GM19043 (cell line): ENCODE results near the gene CACNA1C.
"Not testable (repeated sequence)": the region's sequence is repeated elsewhere in the genome, so short reads cannot be mapped to it uniquely, and the experiment has no call there.

Experiments used
- ATAC-seq: cut with Tn5 transposase; IDR thresholded peaks from one replicate; pipeline ENCODE4 v1.9.1; 2021; ENCODE audit warnings: low read depth; ENCODE audit not compliant: unreplicated experiment

The CACNA1C gene

GRCh38 chr12:2248087-2248900, 195.5 kb downstream of the CACNA1C start:
- no peak for ATAC-seq

DNA sequence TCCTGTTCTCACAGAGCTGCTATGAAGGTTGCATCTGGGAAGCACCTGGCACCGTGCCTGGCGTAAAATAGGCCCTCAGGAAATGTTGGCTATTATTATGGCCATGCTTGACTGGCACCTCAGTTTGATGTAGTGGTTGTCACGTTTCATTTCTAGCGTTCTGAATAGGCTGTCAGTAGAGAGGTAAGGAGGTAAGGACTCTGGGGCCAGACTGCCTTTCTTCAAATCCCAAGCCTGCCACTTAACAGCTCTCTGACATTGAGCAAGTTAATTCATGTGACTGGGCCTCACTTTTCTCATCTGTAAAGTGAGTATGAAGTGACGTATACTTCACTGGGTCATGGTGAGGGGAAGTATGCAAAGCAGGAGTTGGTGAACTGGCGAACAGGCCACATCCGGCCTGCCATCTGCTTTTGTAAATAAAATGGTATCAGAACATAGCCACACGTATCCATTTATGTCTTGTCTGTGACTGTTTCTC, 196.2 kb downstream of the CACNA1C start:
- ATAC-seq: peak; percentile 79

- no peak for ATAC-seq
Measured at GRCh38 chr12:2250797-2251196, 198.0 kb downstream of the CACNA1C start.

DNA sequence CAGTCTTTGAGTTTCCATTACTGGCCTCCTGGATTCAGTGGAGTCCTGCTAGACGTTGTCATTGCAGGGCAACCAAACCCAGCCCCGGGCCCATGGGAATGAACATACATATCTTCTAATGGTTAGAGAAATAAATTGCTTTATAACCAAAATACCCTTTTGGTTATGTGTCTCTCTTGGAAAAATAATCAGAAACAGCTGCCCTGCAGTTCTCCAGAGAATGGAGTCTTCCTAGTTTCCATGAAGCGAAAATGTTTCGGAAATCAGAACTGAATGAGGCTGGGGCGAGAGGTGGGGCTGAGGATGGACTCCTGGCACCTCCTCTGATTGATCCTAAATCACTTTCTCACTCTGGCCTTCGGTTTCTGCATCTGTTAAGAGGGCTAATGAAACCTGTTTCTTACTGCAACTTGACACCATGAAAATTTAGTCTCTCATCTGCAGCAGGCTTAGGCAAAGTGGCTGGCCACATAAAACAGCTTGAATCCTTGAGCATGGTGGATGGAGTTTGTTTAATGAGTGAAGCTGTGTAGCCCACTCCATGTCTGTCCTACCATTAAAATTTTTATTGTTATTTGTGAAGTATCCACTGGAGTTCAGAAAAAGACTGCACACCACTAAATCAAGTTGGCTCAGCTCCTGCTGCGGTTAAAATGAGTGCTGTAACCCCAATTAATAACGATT, 198.9 kb downstream of the CACNA1C start:
- no peak for ATAC-seq

- ATAC-seq: no peak
Measured at GRCh38 chr12:2255311-2255710, 202.5 kb downstream of the CACNA1C start.

DNA sequence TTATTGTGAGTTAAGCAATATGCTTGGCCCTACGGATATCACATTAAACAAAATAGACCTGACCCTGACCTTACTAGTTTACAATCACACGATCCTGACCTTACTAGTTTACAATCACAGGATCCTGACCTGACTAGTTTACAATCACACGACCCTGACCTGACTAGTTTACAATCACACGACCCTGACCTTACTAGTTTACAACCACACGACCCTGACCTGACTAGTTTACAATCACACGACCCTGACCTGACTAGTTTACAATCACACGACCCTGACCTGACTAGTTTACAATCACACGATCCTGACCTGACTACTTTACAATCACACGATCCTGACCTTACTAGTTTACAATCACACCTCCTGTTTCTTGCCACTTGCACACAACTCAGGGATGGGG, 202.9 kb downstream of the CACNA1C start:
- ATAC-seq: not testable (repeated sequence)

DNA sequence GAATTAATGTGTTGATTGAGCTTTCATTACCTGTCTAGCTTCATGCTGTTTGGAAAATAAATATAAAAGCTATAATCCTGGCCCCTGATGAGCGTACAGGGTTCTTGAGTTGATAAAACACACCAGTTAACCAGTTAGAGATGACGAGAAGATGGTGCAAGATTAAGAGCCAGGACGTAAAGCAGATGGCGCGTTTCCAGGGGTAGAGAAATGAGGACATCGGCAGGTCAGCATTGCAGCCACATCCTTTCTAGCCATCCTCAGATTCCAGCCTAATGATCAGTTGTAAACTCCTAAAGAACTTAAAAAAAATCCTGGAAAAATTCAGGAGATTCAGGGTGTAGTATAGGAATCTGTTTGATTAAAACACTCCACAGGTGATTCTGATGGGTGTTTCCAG, 203.7 kb downstream of the CACNA1C start:
- no peak for ATAC-seq

DNA sequence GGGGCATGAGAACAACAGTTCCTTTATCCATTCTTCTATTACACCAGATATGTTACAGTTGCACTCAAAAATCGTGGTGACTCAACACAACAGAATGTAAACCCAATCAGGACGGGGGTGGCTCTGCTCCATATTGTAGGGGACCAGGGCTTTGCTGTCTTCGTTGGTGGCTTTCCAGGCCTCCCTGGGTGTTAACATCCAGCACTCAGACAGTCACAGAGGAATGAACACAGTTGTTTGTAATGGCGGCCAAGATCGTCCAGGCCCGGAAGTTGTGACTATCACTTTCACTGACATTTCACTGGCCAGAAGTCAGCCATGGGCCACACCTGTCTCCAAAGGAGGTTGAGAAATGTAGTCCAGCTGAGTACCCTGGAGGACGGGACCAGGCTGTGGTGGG, 204.1 kb downstream of the CACNA1C start:
- ATAC-seq: no peak

DNA sequence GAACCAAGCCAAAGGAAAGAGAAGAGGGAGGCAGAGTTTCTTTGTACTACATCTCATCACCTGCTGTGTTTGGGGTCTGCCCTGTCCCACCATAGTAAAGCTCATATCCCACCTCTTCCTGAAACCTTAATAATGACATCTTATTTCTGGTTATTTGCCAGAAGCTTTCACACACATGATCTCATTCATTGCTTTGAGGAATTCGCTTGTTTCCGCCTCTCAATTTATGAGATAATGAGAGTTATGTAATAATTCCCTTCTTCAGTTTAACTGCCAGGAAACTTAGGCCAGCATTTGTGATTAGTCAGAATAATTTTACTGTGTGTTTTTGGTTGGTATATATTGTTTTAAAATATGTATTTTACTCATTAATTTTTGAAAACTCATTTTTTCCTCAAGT, 205.2 kb downstream of the CACNA1C start:
- no peak for ATAC-seq

DNA sequence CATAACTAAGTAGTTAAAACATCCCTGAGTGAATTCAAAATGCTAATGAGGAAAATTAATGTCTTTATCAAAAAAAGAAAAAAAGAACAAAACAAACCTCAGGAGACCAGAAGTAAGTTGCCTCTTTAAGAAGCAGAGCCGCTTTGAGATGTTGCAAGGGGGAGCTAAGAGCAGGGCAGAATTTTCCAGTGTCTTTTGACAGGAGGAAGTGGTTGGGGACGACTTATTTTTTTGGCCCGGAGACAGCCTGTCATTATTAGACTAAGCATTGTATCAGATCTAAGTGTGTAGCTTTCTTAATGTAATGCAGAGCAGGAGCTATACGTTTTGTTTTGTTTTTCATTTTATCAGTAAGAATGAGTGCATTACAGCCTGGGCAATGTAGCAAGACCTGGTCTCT, 206.6 kb downstream of the CACNA1C start:
- no peak for ATAC-seq

- ATAC-seq: no peak
Measured at GRCh38 chr12:2260441-2260840, 207.7 kb downstream of the CACNA1C start.

- no peak for ATAC-seq
Measured at GRCh38 chr12:2261708-2262107, 208.9 kb downstream of the CACNA1C start.

- ATAC-seq: no peak
Measured at GRCh38 chr12:2262449-2262848, 209.7 kb downstream of the CACNA1C start.

GRCh38 chr12:2263901-2264300, 211.1 kb downstream of the CACNA1C start:
- no peak for ATAC-seq

DNA sequence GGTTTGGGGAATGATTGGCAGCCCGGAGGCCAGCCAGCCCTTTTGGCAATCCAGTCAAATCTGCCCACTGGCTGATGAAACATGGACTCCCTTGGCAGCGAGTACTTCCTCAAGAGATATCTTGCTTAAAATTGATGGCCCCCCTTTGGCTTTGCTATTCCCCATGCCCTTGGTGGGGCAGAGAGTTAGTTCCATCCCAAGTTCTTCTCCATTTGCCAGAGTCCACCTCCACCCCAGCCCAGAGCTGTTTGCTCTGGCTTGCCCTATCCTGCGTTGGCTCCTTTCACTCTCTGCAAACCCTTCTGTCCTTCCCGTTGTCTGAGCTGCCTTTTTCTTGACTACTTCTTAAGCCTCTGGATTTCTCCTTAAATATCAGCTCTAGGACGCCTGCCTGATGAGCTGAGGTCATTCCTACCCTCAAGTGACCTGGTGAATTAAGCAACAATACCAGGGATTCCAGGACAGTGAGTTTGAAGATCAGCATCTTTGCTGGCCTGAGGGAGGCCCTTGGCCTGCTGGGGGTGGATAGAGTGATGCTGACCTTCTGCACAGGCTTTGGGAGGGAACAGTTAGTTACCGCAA, 212.0 kb downstream of the CACNA1C start:
- ATAC-seq: no peak

DNA sequence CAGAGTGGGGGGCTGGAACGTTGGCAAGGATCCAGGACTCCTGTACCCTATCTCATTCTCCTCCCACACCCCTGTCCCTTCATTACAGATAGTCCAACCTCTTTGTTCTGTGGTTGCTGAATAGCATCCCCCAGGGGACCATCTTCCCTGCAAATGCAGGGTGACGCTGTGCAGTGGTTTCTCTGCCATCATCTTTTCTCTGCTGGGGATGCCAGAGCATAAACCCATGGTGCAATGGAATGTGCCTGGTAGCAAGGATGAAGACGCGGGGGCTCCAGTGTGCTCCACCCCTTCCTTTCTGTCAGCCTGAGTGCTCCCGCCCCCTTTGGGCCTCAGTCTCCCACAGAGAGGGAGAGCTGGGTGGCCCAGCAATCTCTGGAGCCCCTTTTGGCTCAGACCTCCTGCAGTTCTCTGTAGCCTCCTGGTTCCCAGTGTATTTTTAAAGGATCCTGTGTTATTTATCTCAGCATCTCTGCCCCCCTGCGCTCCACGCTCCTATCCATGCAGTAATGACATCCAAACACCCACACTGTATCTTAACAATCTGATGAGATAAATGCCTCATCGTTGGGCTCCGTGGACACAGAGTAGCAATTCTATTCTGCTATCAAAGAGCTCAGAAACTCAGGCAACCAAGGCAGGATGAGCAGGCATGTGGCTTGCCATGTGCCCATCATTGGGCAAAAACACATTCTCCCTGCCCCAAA, 212.8 kb downstream of the CACNA1C start:
- no peak for ATAC-seq

DNA sequence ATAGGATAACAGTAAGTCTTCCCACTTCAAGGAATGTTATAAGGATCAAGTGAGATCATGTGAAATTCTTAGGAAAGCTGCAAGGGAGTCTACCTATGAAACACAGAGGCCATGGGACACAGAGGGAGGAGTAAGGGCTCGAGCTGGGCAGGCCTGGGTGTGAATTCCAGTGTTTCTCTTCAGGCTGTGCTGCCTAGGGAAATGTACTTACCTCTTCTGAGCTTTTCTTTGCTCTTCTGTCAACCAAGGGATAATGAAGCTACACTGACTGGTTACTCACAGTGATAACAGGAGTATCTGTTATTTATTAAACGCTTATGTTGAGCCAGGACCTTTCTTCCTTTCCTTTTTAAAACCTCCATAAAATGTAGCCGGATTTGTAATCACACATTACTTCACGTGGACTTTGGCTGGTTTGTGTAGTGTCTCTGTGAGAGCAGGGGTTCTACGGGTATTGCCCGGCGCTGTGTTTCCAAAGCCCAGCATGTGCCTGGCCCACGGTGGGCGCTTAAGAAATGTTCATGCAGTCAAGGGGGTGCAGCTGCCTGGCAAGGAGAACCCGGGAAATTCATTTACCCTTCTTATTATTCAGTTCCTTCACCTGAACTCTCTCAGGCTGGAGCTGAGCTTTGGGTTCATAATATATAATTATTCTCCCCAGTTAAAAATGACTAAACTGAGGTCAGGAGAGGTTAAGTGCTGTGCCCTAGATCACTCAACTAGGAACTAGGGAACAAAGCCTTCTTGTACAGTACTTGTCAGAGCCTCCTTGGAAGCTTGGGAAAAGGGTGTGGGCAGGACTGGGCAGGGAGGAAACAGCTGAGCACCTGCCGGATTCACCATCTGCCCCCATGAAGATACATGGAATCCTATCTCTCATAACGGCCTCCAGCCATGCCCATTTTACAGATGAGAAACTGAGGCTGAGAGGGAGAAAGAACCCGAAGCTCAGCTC, 214.2 kb downstream of the CACNA1C start:
- no peak for ATAC-seq

DNA sequence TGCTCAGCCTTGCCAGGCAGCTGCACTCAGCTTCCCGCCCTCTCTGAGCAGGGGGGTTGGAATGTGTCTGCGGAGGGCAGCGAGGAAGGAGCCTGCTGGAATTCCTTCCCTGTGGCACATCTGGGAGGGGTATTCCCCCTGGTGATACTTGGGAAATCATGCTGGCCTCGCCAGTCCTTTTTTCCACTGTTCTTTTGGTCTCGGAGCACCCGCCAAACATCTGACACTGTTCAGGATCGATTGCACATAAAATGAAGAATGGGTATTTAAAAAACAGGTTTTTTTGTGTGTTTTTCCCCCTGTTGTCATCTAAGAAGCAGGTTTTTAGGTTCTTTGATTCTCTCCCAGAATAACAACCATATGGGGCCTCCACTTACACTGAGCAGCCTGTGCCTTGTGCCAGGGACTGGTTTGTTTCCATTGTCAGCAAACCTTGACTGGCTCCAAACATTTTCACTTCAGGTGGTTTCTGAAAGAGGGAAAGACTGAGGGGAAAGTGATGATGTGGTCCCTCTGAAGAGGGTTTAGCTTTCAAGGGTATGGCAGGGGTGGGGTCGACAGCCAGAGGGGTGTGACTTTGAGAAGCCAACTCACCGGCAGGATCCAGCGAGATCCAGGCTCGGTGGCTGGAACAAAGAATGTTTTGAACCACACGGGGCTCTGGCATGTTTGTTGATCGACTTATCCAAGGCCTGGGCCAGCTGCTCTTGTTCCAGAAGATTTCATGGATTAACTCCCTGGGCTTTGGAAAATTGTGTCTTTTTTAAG, 215.1 kb downstream of the CACNA1C start:
- ATAC-seq: no peak
